GM21717 (cell line): Measurements from ENCODE around the gene GNAI3.
"Not testable (repeated sequence)": the region's sequence is repeated elsewhere in the genome, so short reads cannot be mapped to it uniquely, and the experiment has no call there.

ENCODE experiments used
- ATAC-seq: cut with Tn5 transposase; IDR thresholded peaks from one replicate; pipeline ENCODE4 v1.9.1; 2021; ENCODE audit warnings: mild to moderate bottlenecking, moderate library complexity; ENCODE audit not compliant: unreplicated experiment

GNAI3 gene

GRCh38 chr1:109657395-109657794 lies 109.0 kb downstream of the GNAI3 start:
- ATAC-seq, result no peak

GRCh38 chr1:109657970-109658369 lies 109.6 kb downstream of the GNAI3 start:
- ATAC-seq, result no peak

- no peak for ATAC-seq
These were observed 110.2 kb downstream of the GNAI3 start for GRCh38 chr1:109658533-109659042.

DNA sequence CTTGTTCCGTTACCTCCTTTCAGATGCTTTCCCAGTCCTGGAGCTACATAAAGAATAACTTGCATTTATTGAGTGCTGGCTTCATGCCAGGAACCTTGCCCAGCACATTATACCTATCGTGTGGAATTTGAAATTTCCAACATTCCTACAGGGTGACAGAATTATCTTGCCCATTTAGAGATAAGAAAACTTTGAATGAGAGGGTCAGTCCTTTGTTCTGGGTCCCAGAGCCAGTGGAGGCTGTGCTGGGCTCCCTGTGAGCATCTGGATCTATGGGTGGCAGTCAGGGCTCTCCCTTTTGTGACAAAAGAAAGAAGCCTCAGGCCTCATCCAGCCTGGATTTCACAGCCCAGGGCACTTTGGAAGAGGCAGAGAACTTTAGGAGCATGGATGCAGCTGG lies 110.7 kb downstream of the GNAI3 start:
- ATAC-seq, result no peak

GRCh38 chr1:109659997-109660690 lies 111.7 kb downstream of the GNAI3 start:
- ATAC-seq, result no peak

DNA sequence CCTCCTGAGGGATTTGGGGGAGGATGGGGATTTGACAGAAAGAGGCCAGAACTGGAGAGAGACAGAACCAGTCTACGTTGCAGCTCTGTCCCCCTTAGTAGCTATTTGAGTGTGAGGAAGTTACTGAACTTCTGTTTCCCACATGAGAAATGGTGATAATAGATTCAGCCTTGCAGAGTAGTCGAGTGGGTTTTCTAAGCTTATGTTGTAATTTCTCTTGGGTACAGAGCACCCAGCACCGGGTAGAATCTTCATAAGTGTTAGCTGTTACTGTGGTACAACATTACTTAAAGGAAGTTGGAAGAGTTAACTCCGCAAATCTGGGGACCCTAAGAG lies 112.2 kb downstream of the GNAI3 start:
- ATAC-seq, result not testable (repeated sequence)

DNA sequence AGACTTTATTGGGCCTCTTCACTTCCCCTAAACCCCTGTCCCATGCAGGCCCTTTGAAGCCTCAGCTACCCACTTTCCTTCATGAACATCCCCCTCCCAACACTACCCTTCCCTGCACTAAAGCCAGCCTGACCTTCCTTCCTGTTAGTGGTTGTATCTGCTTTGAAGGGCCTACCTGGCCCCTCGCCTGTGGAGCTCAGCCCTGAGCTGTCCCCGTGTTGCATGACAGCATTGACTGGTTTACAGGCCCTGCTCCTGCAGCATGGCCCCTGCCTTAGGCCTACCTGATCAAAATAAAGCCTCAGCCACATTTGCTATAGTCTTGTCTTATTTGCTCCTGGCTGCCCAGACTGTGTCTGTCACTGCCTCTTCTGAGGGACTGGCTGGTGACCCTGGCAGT lies 113.0 kb downstream of the GNAI3 start:
- no peak for ATAC-seq

DNA sequence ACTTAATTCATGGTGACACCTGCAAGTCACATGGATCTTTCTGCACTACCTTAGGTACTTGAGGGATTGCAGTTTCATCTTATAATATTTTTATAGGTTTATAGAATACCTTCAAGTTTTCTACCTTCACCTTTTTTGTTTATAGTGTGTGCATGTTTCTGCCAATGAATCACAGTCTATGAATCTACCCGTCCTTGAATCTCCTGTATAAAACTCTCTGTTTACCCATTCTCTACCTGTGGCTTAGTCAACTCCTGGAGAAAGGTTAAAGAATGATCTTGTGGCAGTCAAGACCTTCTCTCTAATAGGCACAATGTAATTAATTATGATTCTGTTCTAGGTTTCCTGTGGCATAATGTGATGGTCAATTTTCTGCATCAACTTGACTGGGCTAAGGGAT lies 116.3 kb downstream of the GNAI3 start:
- ATAC-seq, result no peak

GRCh38 chr1:109667452-109668122 lies 119.2 kb downstream of the GNAI3 start, which contains the start of gene GSTM2:
GSTM2 (plus strand) TSS chr1:109668057; CDS start chr1:109668116, 59 bp downstream.
- peak; percentile 80 for ATAC-seq
